Skin of body (tissue), 2 donors: ENCODE measurements around the gene ATRNL1. TPM values are rescaled to one million over a fixed set of nuclear protein-coding genes. Genes with fewer than 3 reads are reported as not detected.
"Not testable (repeated sequence)": the region's sequence is repeated elsewhere in the genome, so short reads cannot be mapped to it uniquely, and the experiment has no call there.

Experiments used
- DNase-seq: peaks from one replicate; lab custom pipeline; 2025; lab: John Stamatoyannopoulos, UW
- total RNA-seq: library from RNA; depleted of rRNA; stranded (reverse); fragments of >200 nt; gene quantifications from one replicate; pipeline ENCODE4 v1.2.3, GENCODE V29; 2014

The ATRNL1 gene
- total RNA-seq, 1 donor from 2014 or later = 24.4 TPM

DNA sequence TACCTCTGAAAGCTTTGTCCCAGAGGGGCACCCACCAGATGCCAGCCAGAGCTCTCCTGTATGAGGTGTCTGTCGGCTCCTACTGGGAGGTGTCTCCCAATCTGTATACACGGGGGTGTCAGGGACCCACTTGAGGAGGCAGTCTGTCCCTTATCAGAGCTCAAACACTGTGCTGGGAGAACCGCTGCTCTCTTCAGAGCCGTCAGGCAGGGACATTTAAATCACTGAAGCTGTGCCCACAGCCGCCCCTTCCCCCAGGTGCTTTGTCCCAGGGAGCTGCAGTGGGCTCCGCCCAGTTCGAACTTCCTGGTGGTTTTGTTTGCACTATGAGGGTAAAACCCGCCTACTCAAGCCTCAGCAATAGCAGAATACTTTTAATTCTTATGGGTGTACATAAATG is 665.3 kb downstream of the ATRNL1 start:
- DNase-seq = not testable (repeated sequence)

DNA sequence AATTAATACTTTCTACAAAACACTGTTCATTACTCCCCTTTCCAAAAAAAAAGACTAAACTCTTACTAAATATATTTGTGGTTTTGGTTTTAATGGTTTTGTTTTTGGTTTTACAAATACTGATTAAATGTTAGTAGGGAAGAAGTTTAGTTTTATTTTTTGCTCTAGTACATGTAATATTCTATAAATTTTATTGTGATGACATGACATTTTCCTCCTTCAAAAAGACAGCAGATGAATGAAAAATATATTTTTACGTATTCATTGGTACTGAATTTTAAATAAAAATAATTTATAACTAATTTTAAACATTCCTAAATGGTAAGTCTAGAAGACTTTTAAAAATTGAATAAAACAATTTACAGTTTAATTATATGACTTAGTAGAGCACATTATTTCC is 667.0 kb downstream of the ATRNL1 start:
- DNase-seq = no peak

DNA sequence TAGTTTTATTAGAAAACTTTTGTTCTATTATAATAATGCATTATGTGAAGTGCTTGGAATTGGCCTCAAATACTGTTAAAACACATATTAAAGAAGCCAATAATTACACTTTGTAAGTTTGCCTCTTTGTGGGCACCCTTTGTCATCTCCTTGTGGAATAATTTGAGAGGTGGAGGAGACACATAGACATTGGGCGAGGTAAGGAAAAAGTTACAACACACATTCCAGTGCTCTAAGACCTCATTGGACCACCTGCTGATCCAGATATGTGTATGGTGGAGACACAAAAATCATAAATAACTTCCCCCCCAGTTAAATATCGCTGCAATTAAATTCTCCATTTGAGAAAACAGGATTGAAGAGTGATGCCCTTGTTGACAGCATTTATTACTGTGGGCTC is 668.0 kb downstream of the ATRNL1 start:
- DNase-seq = no peak

DNA sequence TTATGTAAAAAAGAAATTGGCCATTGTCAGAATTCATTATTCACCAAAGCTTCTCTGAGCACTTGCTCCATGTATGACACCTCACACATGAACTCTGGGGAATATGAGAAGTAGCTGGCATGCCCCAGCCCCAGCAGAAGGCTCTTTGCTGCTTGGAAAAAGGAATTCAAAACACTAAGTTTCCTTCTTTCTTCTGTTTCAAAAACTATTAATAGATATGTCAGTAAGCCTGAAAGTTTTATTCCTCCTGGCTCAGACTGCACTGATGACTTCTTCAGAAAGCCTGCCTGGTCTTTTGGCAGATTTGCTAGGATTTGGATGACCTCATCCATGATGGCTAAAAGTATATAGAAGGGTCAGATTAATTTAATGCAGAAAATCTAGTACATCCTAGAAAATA is 668.9 kb downstream of the ATRNL1 start:
- peak; percentile 13 for DNase-seq

DNA sequence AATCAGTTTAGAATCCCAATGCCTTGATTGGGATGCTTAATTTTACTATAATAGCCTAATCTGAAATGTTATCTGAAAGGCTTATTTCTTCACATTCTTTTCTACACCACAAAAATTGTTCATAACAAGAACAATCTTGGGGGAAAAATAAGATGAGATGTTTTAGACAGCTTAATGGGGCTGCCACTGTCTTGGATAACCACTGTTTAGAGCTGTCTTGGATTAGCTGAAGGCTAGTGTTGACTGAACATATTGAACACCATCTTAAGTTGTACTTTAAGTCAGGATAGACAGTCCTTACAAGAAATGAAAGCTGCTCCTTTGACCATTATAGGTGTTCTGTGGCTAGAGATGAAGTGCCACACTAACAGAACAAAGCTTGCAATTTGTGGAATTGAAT is 678.6 kb downstream of the ATRNL1 start:
- DNase-seq = no peak

DNA sequence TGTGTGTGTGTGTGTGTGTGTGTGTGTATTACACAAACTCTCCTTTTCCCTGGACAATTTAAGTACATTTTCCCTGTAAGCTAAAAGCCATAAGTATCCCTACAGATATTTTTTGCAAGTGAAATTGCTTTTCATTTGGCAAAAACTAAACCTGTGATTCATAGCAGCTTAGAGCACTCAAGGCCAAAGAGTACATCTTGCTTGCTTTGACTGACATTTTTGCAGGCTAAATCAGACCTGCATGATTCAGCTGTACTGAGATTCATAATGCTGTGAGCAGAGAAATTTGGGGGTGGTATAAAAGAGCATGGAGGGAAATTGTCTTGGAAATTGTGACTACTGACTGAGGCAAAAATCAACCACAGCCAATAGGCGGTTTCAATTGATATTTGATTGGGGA is 679.4 kb downstream of the ATRNL1 start:
- no peak for DNase-seq

DNA sequence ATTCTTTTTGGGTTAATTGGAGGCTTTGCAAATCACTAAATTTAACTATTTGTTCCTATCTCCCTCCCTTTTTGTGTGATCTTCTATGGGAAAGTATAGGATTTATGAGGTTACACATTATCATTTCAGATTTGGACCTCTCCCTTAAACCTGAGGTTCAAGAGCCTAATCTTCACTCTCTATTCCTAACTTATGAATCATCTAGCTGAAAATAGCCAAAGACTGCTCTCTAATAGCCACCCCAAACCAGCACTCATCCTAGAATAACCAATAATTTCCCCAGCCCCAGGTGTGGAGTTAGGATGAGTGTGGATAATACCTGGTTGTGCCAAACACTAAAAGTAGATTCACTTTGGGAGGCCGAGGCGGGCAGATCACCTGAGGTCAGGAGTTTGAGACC is 680.7 kb downstream of the ATRNL1 start:
- no peak for DNase-seq

DNA sequence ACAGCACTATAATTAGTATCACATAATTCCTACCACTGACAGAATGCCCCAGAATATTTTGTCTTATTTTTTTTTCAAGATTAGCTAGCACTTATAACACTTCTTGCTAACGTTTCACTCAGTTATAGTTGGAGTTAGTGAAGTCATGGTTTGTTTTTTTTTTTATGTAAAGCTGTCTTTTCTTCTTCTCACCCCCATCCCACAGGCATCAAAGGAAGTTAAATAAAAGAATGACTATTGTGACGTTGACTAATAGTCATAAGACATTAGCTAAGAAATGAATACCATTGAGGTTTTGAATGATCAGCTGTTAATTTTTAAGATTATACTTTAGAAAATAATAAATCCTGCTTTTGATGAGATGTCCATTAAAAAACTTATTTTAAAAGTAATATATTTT is 681.6 kb downstream of the ATRNL1 start:
- no peak for DNase-seq

DNA sequence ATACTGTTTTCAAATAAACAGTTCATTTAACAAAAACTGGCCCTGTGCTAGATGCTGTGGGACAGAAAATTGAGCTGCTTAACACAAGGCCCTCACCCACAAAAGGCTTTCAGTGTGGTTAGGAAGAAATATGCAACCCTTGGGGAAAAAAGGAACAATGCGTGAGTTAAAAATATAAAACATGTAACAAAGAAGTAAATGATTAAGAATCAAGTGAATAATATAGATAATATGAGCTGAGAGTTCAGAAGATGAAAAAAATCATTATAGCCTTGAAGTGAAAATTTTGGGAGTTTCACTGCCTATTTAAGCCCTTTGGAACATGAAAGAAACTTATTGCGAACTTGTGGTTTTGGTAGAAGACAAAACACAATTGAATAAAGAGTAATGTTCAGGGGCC is 684.5 kb downstream of the ATRNL1 start:
- no peak for DNase-seq

DNA sequence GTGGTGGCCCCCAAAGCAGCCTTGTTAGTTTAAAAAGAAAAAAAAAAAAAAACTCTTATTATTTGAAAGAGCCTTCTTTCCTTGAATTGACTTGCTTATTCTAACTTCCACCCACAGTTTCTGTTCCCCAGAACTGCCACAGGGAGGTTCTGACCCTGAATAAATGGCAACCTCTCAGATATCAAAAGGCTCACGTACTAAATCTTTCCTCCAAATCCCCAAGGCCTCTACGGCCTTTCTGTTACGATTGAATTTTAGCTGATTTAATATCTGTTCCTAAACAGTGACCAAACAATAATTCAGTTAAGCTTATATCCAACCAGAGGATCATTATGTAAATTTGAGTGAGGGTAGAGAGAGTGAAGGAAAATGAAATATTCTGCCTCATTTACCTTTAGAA is 697.1 kb downstream of the ATRNL1 start:
- DNase-seq = no peak

DNA sequence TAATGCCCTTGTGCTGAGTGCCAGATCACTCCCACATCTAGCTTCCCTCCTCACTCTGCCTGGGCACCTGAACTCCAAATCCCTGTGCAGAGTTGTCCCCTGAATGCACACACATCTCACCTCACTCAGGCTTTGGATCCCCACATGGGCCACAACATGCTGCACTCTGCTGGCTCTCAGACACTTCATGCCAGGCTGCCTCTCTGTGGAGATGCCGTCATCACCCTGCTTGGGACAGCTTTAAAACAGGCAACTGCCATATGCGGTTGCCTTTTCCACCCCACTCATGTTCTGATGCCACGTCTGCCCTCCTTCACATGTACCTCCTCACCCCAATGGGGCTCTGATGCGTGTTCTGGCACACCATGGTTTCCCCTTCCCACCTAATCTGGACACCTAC is 702.8 kb downstream of the ATRNL1 start:
- no peak for DNase-seq

DNA sequence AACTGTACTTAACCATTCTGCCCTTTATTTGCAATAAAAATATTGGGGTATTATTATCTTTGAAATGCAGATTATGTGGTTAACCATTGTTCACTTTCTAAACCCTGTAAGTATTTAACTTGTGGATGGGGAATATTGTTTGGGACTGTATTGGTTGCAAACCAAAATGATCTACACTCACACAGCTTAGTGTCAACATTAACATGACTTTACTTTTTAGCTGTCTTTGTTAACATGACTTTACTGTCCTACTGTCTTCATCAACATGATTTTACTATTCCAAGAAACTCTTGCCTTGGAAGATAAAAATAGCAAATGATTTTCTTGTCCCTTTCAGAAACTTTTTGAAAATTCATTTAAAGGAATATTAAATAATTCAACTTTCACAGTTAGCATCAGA is 708.3 kb downstream of the ATRNL1 start:
- no peak for DNase-seq

DNA sequence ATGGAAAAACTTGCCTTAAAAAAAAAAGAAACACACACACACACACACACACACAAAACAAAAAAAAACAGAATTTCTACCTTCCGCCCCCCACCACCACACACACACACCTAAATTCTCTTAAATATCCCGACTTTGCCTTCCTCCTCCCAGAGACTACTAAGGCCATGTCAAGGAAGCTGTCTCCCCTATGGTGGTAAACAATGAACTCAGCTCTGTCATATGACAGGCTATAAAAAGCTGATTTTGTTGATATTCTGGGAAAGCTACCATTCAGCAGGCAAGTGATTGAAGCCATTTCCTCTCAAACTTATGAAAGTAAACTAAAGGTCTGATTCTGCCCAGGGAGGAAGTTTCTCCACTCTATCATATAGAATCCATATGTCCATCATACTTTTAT is 708.8 kb downstream of the ATRNL1 start:
- no peak for DNase-seq

DNA sequence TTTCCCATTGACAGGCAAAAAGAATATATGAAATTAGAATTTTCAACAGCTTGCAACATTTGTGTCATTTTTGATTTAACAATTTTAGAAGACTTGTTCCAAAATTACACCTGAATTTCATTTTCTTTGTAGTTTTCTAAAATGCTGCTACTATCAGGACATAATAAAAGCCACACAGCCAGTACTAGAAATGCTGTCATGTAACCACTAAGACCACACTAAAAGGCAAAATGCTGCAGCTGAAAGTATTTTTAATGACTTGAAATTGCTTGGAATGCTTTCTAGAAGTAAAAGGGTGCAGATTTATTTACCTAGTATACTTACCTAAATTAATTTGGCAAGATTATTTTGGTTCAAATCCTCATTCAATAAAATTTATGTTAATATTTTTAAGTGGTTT is 709.7 kb downstream of the ATRNL1 start:
- DNase-seq = no peak

DNA sequence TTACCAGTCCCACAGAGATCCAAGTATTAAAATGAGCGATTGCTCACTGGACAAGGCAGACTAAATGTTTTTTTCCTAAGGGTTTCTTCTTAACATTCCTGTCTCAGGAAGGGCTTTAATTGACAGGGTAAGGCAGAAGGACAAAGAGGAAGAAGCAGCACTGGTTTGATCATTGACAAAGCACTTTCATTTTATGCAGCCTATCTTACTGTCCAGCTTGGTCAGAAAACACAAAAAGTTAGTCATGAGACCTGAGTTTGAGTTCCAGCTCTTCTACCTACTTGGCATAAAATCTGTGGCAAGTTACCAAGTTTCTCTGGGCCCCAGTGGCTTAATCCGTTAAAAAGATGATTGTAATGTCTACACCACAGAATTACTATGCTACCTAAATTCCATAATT is 721.4 kb downstream of the ATRNL1 start:
- no peak for DNase-seq

DNA sequence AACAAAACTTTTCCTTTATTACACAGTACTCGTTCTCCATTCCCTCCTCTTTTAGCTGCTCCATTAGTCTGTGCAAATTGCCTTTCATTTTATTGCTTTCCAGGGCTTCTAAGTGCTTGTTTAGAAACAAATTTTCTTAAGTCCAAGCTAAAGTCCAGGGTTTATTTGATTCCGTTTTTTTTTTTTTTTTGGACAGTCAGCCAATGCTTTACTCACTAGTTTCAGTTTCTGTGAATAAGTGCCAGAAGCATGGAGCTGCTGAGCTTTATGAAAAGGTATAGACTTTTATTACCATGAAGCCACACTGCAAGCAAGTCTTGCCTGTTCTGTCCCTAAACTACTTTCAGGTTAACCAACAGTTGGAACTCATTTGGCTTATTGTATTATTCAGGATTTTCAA is 724.8 kb downstream of the ATRNL1 start:
- DNase-seq = no peak

DNA sequence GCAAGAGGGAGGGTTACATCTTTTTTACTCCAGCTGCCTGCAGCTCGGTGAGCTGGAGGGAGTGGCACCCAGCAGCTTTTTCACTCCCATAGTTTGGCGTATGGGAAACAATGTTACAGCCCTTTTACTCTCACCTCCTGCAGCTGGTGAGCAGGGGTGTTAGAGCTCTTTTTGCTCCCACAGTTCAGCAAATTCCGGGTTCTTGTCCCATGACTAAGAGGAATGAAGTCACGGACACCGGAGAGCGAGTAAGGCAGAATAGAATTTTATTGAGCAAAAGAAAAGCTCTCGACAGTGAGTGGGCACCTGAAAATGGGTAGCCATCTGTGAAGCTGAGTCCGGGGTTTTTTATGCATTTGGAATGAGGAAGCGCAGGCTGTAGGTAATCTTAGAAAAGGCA is 733.2 kb downstream of the ATRNL1 start:
- DNase-seq = no peak

DNA sequence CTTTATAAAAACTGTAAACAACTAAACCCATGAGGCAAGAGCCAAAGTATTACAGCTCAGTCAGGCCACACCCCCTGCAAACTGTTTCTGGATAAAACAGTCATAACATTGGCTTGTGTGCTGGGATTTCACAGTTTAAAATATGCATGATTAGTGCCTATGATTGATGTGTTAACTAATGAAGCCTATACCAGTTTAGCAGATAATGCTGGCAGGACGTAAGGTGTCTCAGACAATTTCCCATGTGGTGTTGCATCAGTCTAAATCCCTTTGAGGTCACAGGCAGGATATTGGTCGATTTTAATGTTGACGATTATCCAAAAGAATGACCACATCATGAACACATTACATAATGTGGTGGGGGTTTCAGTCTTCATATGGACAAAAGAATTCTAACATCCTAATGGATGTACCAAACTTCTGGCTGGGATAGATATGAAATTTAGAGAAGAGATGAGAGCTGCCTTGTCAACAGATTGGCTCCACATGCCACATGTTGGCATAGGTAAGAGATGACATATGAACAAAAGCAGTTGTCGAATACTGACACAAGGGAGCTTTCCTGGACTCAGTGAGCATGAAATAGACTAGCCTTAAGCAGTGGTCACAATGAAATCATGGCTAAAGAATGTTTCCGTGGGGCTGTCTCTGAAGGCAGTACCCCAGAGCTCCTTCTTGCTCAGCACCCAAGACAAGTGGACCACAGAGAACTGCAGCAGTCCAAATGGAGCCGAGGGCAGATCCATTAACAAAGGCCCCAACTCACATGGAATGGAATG is 734.3 kb downstream of the ATRNL1 start:
- DNase-seq = peak; percentile 76

DNA sequence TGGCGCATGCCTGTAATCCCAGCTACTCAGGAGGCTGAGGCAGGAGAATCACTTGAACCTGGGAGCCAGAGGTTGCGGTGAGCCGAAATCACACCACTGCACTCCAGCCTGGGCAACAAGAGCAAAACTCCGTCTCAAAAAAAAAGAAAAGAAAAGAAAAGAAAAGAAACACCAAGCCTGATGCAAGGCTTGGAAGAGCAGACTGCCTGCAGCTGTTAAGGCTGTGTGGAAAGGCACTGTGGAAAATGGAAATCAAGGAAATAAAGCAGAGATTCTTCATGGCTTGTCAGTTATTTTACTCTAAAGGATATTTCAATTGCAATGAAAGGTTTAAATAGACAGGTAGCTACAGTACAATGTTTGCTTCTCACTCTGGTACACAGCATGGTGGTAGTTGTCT is 735.0 kb downstream of the ATRNL1 start:
- not testable (repeated sequence) for DNase-seq

DNA sequence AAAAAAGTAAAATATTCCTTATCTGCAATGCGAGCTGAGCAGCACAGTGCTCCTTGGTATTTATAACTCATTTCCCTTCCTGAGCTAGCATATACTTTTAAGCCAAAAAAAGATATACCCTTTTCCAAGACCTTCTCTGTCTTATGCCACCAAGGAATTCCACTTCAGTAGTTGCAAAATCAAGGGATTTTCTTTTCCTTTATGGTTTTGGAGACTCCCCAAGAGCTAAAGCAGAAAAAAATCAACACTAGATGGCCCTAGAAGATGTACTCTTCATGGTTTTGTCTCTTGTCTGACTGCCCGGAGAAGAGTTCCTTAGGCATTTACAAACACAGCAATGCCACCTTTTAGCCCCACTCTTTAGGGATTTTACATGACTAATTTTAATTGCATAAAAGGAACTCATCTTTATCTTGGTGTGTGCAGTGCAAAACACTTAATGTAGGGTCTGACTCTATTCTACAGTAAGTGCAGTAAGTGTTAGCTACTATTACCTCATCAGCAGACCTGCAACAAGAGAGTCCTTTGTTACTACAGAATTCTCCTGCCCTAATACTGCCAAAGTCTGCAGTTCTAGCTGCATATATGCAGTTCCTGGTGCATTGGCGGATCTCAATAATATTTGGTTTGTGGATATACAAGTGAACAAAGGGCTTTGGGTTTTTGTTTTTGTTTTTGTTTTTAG is 736.5 kb downstream of the ATRNL1 start:
- DNase-seq = peak; percentile 54

DNA sequence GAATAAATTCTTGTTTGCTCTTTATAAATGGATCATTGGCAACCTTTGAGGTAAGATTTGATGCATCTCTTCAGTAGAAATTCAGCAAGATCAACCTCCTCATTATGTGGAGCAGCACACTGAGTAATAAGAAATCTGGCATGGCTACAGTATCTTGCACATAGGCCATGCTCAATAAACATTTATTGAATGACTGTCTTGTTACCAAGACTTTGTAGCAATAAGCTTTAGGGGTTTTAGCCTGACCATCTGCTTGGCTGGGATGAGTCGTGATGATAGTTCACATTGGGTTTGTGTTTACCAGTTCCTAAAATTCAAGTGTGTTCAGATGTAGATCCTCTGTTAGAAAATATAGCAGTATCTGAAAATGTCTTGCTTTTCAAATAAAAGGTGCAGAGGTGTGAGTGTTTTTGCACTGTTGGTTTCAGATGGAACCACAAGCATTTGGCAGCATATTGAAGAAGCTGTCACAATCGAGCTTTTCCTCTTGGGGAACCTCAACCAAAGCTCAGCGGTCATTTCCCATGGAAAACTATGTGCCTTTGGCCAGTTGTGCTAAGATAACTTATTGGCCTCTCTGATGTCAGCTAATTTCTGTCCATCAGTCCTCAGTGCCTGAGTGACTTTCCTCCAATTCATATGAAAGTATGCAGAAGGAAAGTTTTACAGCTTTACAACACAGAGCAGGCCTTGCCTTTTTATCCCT is 737.3 kb downstream of the ATRNL1 start:
- peak; percentile 59 for DNase-seq

DNA sequence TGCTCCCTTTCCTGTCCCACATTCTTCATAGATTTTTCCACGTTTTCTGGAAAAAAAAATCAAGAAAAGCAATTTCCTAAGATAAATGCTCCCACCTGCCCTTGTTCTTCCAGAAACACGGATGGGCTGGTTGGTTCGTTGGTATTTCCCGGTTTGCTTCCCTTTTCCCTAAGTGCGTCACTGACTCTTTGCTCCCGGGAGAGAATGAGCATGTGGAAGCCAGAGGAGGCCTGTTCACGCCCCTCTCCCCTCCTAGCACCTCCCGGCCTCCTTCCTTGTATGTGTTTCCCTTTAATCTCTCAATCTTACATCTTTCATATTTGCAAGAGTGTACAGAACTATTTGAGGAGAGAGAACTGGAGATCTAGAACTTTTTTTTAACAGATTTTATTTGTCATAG is 737.9 kb downstream of the ATRNL1 start:
- peak; percentile 34 for DNase-seq

DNA sequence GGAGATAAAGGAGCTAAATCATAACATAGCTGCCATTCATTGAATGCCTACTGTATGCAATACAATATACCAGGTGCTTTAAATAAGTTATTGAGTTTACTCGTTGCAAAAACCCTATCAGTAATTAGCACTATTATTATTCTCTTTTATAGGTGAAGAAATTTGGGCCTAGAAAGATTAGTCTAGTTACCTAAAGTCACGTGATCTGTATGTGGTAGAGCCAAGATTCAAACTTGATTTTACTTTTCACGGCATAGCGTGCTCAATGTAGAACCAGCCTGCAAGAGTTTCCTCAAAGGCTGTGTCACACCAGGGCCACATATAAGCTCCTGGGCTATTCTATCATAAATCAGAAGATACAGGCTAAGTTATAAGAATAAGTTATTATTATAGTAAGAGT is 740.0 kb downstream of the ATRNL1 start:
- DNase-seq = no peak
